ENCODE data around the gene MAN2C1. TPM values are rescaled to one million over a fixed set of nuclear protein-coding genes. Genes with fewer than 3 reads are reported as not detected.
A peak's percentile ranks its signal among the peaks of the same experiment; 100 is the strongest.

MAN2C1 gene
- total RNA-seq, 1 donor from 2014 or later, result 252 TPM

DNA sequence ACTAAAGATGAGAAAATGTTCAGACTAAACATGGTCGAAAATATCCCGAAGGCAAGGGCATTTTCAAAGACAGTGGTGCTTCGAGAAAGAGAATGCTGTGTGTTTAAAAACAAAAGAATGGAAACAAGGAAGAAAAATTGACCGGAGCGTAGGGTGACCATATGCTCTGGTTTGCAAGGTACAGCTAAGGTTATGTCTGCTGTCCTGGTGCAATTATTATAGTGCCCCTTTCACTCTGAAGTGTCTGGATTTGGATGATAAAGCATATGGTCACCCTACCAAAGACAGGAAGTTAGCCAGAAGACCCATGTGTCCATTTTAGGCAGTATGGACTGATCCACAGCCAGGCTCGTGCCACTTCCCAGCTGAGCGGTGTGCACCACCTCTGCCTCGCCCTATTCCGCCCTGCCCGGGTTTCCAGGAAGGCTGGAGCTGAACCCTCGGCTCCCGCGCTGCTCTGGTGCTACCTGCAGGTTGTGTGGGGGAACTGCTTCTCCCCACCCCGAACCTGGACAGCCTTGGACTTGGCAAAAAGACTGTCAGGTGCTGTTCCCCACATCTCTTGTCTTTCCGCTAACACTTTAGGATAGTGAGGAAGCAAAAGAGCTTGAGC lies 60.5 kb downstream of the MAN2C1 start:
- Histone ChIP-seq H3K36me3 (no peaks in the 10 kb centered on the region), H3K27me3 (peaks cover 10% of the 10 kb centered on the region), H3K27ac (no peak overlapping the region), H3K4me1 (no peaks in the 10 kb centered on the region), H3K4me3 (no peak overlapping the region), H3K9me3 (no peaks in the 10 kb centered on the region)
- TF ChIP-seq, protein P1, sequence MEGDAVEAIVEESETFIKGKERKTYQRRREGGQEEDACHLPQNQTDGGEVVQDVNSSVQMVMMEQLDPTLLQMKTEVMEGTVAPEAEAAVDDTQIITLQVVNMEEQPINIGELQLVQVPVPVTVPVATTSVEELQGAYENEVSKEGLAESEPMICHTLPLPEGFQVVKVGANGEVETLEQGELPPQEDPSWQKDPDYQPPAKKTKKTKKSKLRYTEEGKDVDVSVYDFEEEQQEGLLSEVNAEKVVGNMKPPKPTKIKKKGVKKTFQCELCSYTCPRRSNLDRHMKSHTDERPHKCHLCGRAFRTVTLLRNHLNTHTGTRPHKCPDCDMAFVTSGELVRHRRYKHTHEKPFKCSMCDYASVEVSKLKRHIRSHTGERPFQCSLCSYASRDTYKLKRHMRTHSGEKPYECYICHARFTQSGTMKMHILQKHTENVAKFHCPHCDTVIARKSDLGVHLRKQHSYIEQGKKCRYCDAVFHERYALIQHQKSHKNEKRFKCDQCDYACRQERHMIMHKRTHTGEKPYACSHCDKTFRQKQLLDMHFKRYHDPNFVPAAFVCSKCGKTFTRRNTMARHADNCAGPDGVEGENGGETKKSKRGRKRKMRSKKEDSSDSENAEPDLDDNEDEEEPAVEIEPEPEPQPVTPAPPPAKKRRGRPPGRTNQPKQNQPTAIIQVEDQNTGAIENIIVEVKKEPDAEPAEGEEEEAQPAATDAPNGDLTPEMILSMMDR (IDR thresholded peaks at IDR 0.05), result peak; percentile 22
- peak; percentile 85 for ATAC-seq
- peak; percentile 72 for DNase-seq
- intact Hi-C loops (cut with DNase I), result no loop called here

DNA sequence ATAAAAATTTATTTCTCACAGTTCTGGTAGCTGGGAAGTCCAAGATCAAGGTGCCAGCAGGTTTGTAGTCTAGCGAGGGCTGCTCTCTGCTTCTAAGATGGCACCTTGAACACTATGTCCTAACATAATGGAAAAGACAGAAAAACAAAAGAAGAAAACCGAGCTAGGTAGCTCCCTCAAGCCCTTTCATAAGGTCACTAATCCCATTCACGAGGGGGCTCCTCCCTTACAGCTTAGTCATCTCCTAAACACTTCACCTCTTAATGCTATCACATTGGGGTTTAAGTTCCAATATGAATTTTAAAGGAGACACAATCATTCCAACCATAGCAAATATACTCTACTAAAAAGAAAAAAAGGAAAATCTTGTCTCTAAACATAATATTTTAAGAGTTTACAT lies 62.2 kb downstream of the MAN2C1 start:
- TF ChIP-seq, protein P1 (IDR thresholded peaks at IDR 0.05), result no peak
- H3K27me3 ChIP-seq, result peaks cover 10% of the 10 kb centered on the region

More for the DNA sequence above, 62.2 kb downstream of the MAN2C1 start:
- ATAC-seq (no peak), DNase-seq (no peak)
- Histone ChIP-seq H3K4me1 (no peaks in the 10 kb centered on the region), H3K4me3 (no peak overlapping the region), H3K9me3 (no peaks in the 10 kb centered on the region), H3K36me3 (no peaks in the 10 kb centered on the region), H3K27ac (no peak overlapping the region)
- intact Hi-C loops (cut with DNase I), result no loop called here

Small RNA genes within 50 kb of the gene (microRNA-seq; reads per million reads assigned to microRNA genes)
- not detected for gene MIR631 (ENCODE audit: borderline microRNAs expressed)

Other genes starting within 250 kb of the MAN2C1 start
- 33.3 TPM for gene C15orf39, start 166.7 kb downstream of the MAN2C1 start, total RNA-seq
- gene GOLGA6C, start 110.3 kb downstream of the MAN2C1 start, total RNA-seq, result not detected
- gene GOLGA6D, start 85.8 kb downstream of the MAN2C1 start, total RNA-seq, result not detected
- 57.5 TPM for gene COMMD4, start 32.5 kb downstream of the MAN2C1 start, total RNA-seq
- 42.1 TPM for gene NEIL1, start 21.6 kb downstream of the MAN2C1 start, total RNA-seq
- 56.0 TPM for gene SIN3A, start 83.1 kb upstream of the MAN2C1 start, total RNA-seq
- gene PTPN9, start 210.7 kb upstream of the MAN2C1 start, total RNA-seq, result 26.0 TPM

Data from upper lobe of right lung (tissue), 1 donor.